Endometrial microvascular endothelial cells (primary cell): ENCODE measurements around the gene AKT1. TPM values are rescaled to one million over a fixed set of nuclear protein-coding genes. Genes with fewer than 3 reads are reported as not detected.

Experiments
- in situ Hi-C: cut with HindIII; loops from 2 replicates; pipeline ENCODE4 v1.10.0; 2017; ENCODE audit warnings: low sequenced_read_pairs, low pct_unique_long_range_greater_than_20kb; ENCODE audit errors: inconsistent ontology term
- total RNA-seq: library from RNA; depleted of rRNA; stranded (reverse); fragments of >200 nt; gene quantifications from one replicate; pipeline ENCODE4 v1.2.3, GENCODE V29; 2015; ENCODE audit errors: inconsistent ontology term

AKT1 gene
- total RNA-seq, 1 donor from 2014 or later, result 181 TPM

GRCh38 chr14:104777808-104778249 is 17.7 kb downstream of the AKT1 start:
- in situ Hi-C loops, result no loop called here

DNA sequence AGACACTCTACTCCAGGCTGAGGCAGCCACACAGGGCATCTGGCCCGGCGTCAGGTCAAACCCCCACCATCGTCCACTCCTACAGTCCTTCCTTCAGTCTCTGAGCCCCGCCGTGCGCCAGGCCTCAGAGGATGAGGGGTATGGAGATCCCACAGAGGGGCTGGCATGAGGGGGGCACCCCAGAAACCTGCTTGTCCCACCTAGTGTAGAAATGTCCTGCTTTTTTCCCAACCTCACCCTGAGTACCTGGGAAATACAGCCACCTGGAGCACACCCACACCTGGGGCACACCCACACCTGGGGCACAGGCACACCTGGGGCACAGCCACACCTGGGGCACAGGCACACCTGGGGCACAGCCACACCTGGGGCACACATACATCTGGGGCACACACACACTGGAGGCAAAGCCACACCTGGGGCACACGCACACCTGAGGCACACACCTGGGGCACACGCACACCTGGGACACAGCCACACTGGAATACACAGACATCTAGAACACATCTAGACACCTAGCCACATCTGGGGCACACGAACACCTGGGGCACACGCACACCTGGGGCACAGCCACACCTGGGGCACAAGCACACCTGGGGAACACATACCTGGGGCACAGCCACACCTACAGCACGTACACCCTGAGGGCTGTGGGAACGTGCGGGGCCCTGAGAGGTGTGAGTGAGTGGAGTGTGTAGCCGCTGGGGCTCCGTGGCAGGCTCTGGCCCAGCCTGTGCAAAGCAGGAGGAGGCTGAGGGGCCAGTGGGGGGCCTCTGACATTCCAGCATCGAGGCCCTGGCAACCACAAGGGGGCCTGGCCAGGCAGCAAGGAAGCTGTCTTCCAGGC is 18.4 kb downstream of the AKT1 start:
- in situ Hi-C loops, result no loop called here

DNA sequence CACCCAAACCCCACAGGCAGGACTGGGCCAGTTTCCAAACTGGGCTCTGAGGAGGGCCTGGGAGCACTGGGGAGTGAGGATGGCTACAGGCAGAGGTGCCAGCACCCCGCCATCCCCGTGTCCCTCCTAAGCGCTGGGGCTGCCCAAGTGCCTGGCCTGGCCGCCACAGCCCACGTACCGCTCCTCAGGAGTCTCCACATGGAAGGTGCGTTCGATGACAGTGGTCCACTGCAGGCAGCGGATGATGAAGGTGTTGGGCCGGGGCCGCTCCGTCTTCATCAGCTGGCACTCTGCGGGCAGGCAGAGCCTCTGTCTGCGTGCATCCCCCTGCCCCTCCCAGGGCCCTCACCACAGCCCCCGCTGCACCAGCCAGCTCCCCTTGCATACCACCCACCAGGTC is 19.1 kb downstream of the AKT1 start:
- in situ Hi-C loops, result no loop called here

GRCh38 chr14:104775073-104775489 is 20.5 kb downstream of the AKT1 start:
- in situ Hi-C loops, result no loop called here

DNA sequence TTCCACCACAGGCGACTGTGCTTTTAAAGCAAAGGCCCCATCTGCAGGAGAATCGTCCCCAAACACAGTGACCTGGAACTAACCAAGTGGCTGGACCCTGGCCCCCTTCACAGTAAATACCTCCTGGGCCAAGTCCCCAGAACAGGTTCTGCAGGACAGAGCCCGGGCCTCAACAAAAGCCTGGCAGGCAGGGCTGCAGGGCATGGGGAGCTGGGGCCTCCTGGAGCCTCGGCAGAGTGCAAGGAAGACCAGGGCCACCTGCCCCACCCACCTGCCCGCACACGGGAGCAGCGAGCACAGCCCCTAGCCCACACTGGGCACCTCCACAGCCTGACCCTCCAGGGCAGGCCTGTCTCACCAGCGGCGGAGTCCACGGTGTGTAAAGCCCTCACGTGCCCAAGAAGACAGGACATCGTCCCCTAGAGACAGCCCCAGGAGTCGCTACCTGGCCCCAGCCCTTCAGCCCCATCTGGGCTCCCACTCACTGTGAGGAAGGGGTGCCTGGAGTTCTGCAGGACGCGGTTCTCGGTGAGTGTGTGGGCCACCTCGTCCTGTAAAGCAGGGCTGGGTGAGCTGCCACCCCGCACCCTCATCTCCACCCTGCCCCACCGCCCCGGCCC is 21.0 kb downstream of the AKT1 start:
- in situ Hi-C loops, result no loop called here

- in situ Hi-C loops, result no loop called here
These were observed 21.8 kb downstream of the AKT1 start for GRCh38 chr14:104773505-104774452.

DNA sequence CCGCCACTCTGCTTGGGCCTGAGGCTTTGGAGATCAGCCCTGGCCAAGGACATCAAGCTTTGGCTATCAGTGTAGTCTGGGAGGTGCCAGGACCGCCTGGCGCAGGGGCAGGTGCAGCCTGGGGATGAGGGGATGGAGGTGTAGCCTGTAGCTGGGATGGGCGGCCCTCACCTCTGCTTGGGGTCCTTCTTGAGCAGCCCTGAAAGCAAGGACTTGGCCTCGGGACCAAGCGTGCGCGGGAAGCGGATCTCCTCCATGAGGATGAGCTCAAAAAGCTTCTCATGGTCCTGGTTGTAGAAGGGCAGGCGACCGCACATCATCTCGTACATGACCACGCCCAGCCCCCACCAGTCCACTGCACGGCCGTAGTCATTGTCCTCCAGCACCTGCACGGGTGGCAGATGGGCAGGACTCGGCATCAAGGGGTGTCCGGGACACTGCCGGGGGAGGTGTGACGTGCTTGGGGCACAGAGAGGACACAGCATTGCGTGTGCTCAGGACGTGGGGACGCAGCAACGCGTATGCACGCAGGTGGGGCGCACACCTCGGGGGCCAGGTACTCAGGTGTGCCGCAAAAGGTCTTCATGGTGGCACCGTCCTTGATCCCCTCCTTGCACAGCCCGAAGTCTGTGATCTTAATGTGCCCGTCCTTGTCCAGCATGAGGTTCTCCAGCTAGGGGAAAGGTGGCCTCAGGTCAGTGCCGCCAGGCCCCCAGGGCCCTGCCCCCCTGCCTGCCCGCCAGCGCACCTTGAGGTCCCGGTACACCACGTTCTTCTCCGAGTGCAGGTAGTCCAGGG is 22.6 kb downstream of the AKT1 start:
- in situ Hi-C loops, result no loop called here

- in situ Hi-C loops, result no loop called here
These were observed 23.4 kb downstream of the AKT1 start for GRCh38 chr14:104771918-104772706.

DNA sequence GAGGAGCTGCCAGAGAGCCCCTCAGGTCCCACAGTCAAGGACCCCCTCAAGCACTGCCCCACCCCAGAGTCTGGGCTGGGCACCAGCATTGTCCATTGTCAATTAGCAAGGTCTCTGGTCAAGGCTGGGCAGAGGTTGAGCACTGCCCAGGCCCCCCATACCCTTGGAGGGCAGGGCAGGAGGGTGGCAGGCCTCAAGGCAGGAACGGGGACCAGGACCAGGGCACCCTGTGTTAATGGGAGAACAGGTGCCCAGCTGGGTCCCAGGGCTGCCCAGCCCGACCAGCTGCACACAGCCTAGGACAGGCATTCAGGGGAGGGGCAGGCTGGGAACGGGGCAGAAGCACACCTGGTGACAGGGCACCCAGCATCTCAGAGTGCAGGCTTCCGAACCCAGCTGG is 24.2 kb downstream of the AKT1 start:
- in situ Hi-C loops, result no loop called here

DNA sequence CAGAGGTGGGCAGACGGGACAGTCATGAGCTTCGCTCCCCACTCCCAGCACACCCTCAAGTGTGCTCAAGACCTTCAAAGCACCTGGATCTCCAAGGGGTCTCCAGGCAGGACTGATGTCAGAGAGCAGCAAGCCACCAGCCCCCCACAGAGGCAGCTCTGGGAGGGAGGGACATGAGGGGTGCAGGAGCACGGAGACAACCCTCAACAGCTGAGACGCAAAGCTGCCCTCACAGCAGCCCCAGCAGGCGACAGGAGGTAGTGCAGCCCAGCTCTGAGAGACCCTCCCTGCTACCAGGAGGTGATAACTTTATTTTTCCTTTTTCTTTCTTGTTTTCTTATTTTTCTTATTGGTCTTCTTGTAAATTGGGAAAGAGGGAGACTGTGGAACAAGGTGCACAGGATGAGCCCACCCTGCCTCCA is 24.7 kb downstream of the AKT1 start:
- in situ Hi-C loops, result no loop called here

- in situ Hi-C loops, result no loop called here
These were observed 25.4 kb downstream of the AKT1 start for GRCh38 chr14:104770072-104770579.

GRCh38 chr14:104769324-104770071 is 26.1 kb downstream of the AKT1 start:
- in situ Hi-C loops, result no loop called here

GRCh38 chr14:104768437-104769323 is 26.9 kb downstream of the AKT1 start:
- in situ Hi-C loops, result no loop called here

DNA sequence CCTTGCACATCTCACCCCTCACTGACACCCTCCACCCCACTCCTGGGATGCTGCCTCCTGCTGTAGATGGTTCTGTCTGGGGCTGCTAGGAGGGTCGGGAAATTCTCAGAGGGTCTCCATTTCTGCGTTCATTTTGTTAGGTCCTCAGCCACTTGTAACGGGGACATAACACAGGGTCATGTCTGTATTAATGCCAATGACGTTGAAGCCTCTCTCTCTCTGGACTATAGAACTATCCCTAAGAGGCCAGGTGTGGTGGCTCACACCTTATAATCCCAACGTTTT is 28.0 kb downstream of the AKT1 start:
- in situ Hi-C loops, result no loop called here

GRCh38 chr14:104766863-104767633 is 28.5 kb downstream of the AKT1 start:
- in situ Hi-C loops, result no loop called here
